NCI-H1092 treated with DMSO at 0.1 percent for 48 hours (cell line): ENCODE measurements around the gene ADAMTS1.

Experiments used
- DNase-seq: peaks from one replicate; lab custom pipeline; 2025; lab: John Stamatoyannopoulos, UW

ADAMTS1 gene

GRCh38 chr21:26844258-26845065 lies 747 bp downstream of the ADAMTS1 start:
- DNase-seq = peak; percentile 24

GRCh38 chr21:26843933-26844257 lies 1.3 kb downstream of the ADAMTS1 start:
- no peak for DNase-seq

GRCh38 chr21:26842974-26843932 lies 2.0 kb downstream of the ADAMTS1 start:
- no peak for DNase-seq

- DNase-seq = no peak
Measured at GRCh38 chr21:26842300-26842699, 2.9 kb downstream of the ADAMTS1 start.

- no peak for DNase-seq
Measured at GRCh38 chr21:26840912-26841311, 4.3 kb downstream of the ADAMTS1 start.

GRCh38 chr21:26840201-26840600 lies 5.0 kb downstream of the ADAMTS1 start:
- DNase-seq = no peak

GRCh38 chr21:26837539-26837938 lies 7.7 kb downstream of the ADAMTS1 start:
- no peak for DNase-seq

- DNase-seq = no peak
Measured at GRCh38 chr21:26836528-26836927, 8.7 kb downstream of the ADAMTS1 start.

- no peak for DNase-seq
Measured at GRCh38 chr21:26835714-26836265, 9.4 kb downstream of the ADAMTS1 start.

- DNase-seq = no peak
Measured at GRCh38 chr21:26835027-26835713, 10.0 kb downstream of the ADAMTS1 start.

GRCh38 chr21:26834181-26834905 lies 10.9 kb downstream of the ADAMTS1 start:
- no peak for DNase-seq

- no peak for DNase-seq
Measured at GRCh38 chr21:26833460-26833939, 11.7 kb downstream of the ADAMTS1 start.

GRCh38 chr21:26833011-26833410 lies 12.2 kb downstream of the ADAMTS1 start:
- no peak for DNase-seq

GRCh38 chr21:26832546-26832945 lies 12.7 kb downstream of the ADAMTS1 start:
- DNase-seq = no peak

- no peak for DNase-seq
Measured at GRCh38 chr21:26826801-26827200, 18.4 kb downstream of the ADAMTS1 start.

GRCh38 chr21:26820509-26820908 lies 24.7 kb downstream of the ADAMTS1 start:
- no peak for DNase-seq

GRCh38 chr21:26819740-26820324 lies 25.4 kb downstream of the ADAMTS1 start:
- DNase-seq = no peak

GRCh38 chr21:26818906-26819305 lies 26.3 kb downstream of the ADAMTS1 start:
- DNase-seq = no peak

GRCh38 chr21:26815197-26815596 lies 30.0 kb downstream of the ADAMTS1 start:
- no peak for DNase-seq

GRCh38 chr21:26814386-26814785 lies 30.8 kb downstream of the ADAMTS1 start:
- DNase-seq = no peak

- DNase-seq = no peak
Measured at GRCh38 chr21:26813426-26813998, 31.7 kb downstream of the ADAMTS1 start.
